Activated CD4-positive, CD25-positive, alpha-beta regulatory T cell treated with anti-CD3 and anti-CD28 coated beads, Interleukin-2, amount 50 U/mL, for 24 hours (primary cell): ENCODE results near the gene KLF2.
A peak's percentile ranks its signal among the peaks of the same experiment; 100 is the strongest.
"Not testable (repeated sequence)": the region's sequence is repeated elsewhere in the genome, so short reads cannot be mapped to it uniquely, and the experiment has no call there.

Experiments used
- ATAC-seq, 2 donors: fragments of 150-1000 bp; cut with Tn5 transposase; one replicate each; pipeline ENCODE4 v1.10.0; 2021; ENCODE audit warnings: mild to moderate bottlenecking in 1 of 2, moderate library complexity in 1 of 2

Gene KLF2

DNA sequence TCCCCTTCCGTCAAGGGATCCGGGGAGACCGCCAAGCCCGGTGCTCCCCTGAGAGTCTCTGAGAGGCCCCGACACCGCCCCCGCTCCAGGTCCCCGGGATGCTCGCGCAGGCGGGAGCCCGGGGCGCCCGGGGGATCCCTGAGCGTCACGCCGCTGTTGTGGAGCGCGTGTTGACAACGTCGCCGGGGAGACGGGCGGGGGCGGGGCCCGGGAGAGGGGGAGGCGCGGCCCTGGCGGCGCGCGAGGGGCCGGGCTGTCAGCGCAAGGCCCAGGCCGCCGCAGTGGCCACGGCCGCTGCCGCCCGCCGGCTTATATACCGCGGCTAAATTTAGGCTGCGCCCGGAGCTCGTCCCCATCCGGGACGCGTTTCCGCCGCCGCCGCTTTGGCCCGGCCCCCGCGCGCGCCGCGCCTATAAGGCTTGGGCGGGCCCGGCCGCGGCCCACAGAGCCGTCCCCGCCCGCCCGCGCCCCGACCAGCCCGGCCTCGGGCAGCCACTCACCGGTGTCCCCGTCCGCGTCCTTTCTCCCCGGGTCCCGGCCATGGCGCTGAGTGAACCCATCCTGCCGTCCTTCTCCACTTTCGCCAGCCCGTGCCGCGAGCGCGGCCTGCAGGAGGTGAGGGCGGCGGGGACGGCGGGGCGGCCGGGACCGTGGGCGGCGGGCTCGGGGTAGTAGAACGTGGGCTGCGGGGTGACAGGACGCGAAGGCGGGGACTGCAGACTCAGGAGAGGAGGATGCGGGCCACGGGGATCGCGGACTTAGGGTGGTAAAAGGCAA is at the start of gene KLF2:
TSS of gene KLF2 (plus strand) at position 443 of the 777 bp plus-strand sequence. CDS start at position 541, 98 bp downstream.
- peak; percentile 67 for ATAC-seq

- no peak for ATAC-seq
Measured at GRCh38 chr19:16280306-16280705, 44.3 kb upstream of the KLF2 start.

GRCh38 chr19:16281743-16282142 is 42.9 kb upstream of the KLF2 start:
- ATAC-seq, result no peak

- peak; percentile 72 to 84 for ATAC-seq
Measured at GRCh38 chr19:16283210-16284061, 41.2 kb upstream of the KLF2 start.

- ATAC-seq, result no peak
Measured at GRCh38 chr19:16284505-16284904, 40.1 kb upstream of the KLF2 start.

DNA sequence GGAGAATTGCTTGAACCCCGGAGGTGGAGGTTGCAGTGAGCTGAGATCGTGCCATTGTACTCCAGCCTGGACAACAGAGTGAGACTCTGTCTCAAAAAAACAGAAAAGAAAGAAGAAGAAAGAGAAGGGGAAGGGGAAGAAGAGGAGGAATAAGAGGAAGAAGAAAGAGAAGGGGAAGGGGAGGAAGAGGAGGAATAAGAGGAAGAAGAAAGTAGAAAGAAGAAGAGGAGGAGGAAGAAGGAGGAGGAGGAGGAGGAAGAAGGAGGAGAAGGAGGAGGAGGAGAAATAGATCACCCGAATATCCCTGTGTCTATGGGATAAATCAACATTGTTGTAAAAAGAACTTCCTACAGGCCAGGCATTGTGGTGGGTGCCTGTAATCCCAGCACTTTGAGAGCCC is 39.5 kb upstream of the KLF2 start:
- not testable (repeated sequence) for ATAC-seq

- ATAC-seq, result no peak
Measured at GRCh38 chr19:16285769-16286498, 38.7 kb upstream of the KLF2 start.

DNA sequence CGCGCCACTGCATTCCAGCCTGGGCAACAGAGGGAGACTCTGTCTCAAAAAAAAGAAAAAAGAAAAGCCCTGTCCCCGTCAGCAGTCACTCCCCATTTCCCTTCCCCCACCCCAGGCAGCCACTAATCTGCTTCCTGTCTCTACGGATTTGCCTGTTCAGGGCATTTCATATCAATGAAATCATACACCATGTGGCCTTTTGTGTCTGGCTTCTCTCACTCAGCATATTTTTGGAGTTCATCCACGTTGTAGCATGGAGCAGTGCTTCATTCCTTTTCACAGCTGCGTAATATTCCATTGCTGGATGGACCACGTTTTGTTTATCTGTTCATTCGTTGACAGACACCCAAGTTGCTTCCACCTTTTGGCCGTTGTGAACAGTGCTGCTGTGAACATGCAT is 36.1 kb upstream of the KLF2 start:
- no peak for ATAC-seq

- ATAC-seq, result no peak
Measured at GRCh38 chr19:16289594-16289993, 35.0 kb upstream of the KLF2 start.

DNA sequence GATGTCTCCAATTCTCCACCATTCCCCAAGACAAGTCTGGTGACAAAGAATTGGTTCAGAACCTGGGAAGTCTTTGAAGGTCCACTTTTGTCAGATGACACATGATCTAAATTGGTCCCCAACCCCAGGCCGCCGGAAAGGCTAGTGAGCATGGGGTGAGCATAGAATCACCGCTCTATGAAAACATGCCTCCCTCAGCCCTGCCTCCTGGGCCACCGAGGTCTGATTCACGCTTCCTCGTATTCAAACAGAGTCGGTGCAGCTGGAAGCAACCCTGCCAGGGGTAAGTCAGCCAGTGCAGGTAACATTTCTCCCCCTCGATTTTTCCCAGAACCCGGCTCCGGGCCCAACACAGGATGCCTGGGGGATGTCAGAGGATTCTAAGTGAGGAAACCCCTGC is 33.9 kb upstream of the KLF2 start:
- no peak for ATAC-seq

DNA sequence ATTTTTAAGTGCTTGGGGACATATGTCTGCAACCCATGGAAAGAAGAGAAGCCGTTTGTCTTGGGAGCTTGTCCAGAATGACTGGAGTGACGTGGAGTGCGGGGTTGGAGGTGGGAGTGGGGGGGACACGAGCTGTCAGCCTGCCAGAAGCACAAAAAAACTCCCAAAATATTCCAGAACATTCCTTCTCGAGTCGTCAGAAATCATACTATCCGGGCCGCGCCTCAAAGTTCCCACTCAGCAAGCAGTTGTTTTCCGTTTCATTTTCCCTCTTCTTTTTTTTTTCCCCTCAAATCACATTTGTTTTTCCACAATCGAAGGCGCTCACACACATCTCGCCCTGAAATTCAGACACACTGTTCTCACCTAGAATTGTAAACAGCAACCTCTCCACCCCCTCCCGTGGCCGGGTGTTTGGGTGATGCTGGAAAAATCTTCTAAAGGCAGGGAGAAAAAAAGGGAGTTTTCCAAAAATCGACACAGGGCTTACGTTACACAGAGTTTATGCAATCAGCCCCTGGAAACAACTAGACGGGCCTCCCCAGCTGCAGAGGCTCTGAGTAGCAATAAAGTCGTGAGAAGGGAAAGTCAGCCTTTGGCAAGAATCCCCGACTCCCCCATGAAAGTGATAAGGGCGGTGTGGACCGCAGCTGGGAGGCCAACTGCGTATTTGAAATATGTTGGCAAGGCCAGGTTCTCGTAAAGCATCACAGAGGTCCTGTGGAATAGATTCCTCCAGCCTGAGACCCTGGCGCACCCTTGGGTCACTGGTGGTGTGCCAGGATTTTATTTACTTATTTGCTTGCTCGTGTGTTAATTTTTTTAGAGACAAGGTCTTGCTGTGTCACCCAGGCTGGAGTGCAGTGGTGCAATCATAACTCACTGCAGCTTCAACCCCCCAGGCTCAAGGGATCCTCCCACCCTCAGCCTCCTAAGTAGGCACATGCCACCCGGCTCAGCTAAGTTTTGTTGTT is 31.2 kb upstream of the KLF2 start:
- ATAC-seq, result no peak

DNA sequence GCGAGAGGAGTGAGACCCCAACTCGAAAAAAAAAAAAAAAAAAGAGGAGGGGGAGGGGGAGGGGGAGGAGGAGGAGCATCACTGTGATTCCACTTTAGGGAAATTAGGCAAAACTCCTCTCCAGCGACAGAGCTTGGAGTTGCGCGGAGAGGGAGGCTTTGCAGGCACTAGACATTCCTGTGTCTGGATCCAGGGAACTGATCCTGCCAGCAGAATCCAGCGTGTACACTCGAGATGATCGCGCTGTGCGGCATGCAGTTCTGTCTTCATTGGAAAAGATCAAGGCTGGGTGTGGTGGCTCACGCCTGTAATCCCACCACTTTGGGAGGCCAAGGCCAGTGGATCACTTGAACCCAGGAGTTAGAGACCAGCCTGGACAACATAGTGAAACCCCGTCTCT is 29.6 kb upstream of the KLF2 start:
- no peak for ATAC-seq

DNA sequence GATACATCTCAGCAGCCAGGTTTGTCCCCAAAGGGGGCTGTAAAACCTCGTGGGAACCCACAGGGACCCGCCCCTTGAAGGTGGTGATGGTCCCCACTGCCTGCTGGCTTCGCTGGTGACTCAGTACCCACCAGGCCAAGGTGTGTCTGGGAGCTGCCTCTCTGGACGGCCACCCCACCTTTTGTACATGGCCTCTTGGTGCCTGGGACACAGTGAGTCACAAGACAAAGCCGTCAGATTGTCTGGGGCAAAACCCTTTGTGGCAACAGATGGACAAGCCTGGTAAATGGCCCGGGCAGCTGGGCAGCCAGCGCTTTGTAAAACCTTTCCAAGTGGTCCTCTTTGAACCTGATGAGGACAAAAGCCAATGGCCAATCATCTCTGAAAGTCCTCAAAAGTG is 27.9 kb upstream of the KLF2 start:
- ATAC-seq, result no peak

GRCh38 chr19:16297575-16298178 is 26.9 kb upstream of the KLF2 start:
- no peak for ATAC-seq

- no peak for ATAC-seq
Measured at GRCh38 chr19:16298334-16298733, 26.3 kb upstream of the KLF2 start.

DNA sequence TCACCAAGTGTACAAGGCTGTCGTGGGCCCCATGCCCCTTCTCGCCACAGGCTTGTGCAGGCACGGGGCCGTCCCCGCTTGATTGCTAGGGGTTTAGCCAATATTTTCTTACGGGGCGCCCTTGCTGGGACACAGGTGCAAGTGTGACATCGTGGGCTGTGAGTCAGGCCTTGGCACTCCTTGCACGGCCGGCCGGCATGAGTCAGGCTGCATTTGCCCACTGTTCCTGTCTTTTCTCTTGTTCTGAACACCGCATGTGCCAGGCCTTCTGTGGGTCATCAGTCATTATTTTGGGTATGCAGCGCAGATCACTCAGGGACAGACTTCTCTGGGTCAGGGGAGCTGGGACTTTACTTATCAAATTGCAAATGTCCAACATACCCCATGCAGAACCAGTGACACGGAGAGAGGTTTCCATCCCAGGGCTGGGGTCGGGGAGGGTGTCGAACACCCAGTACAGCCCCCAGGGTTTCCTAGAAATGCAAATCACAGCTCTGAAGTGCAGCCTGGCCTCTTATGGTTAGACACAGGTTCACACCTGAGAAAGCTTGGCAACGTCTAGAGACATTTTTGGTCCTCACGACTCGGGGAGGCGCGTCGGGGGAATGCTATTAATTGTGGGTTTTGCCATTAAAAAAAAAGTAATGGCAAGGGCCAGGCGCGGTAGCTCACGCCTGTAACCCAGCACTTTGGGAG is 22.5 kb upstream of the KLF2 start:
- ATAC-seq, result no peak

DNA sequence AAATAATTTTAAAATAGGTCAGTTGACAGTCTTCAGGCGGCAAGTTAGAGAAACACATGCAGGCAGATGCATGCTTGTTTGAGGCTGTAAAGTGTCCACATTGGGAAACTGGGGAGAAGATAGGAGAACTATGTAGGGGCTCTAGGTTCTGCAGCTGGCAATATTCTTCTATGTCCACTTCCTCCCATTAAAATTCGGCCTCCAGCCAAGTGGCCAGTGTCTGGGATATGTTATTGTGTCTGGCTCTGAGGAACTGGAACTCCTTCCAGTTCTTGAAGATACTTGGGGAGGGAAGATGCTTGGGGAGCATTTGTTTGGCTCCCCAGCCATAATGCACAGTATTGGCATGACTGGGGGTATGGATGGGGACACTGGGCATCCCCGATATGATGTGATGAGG is 20.9 kb upstream of the KLF2 start:
- no peak for ATAC-seq

DNA sequence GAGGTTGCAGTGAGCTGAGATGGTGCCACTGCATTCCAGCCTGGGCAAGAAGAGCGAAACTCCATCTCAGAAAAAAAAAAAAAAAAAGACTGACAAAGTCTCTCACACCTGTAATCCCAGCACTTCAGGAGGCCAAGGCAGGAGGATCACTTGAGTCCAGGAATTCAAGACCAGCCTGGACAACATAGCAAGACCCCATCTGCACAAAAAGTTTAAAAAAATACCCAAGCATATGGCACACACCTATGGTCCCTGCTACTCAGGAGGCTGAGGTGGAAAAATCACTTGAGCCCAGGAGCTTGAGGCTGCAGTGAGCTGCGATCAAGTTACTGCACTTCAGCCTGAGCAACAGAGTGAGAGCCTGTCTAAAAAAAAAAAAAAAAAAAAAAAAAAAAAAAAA is 20.1 kb upstream of the KLF2 start:
- not testable (repeated sequence) for ATAC-seq

DNA sequence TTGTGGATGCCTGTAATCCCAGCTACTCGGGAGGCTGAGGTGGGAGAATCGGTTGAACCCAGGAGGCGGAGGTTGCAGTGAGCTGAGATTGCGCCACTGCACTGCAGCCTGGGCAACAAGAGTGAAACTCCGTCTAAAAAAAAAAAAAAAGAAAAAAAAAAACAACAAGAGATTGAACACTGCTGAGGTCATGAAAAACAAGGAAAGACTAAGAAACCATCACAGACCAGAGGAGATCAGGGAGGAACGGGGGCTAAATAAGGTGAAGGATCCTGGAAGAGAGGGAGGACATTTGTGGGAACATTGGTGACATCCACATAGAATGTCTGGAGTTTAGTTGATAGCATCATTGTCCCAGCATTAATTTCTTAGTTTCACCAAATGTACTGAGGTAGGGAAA is 19.6 kb upstream of the KLF2 start:
- ATAC-seq, result not testable (repeated sequence)

GRCh38 chr19:16306728-16307402 is 17.8 kb upstream of the KLF2 start:
- no peak for ATAC-seq
